GM21717 (cell line): ENCODE measurements around the gene HOXB8.

ENCODE experiments used
- ATAC-seq: cut with Tn5 transposase; IDR thresholded peaks from one replicate; pipeline ENCODE4 v1.9.1; 2021; ENCODE audit warnings: mild to moderate bottlenecking, moderate library complexity; ENCODE audit not compliant: unreplicated experiment

The HOXB8 gene

DNA sequence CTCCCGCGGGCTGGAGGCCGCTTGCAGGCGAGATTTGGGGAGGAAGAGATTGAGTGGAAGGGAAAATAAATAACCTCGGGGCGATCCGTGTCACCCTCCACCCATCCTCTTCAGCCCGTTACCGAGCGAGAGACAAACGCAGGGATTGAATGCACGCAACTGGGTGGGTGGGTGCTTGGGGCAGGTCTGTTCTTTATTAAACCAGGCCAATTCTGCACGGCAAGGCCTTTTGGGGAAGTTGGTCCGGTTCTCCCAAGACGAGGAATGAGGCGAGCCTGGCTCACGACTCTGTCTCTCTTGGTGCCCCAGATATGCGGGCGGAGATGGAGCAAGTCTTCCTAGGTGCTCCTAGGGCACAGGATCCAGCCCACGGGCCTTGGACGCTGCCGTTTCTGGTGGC is 3.9 kb downstream of the HOXB8 start:
- ATAC-seq, result no peak

DNA sequence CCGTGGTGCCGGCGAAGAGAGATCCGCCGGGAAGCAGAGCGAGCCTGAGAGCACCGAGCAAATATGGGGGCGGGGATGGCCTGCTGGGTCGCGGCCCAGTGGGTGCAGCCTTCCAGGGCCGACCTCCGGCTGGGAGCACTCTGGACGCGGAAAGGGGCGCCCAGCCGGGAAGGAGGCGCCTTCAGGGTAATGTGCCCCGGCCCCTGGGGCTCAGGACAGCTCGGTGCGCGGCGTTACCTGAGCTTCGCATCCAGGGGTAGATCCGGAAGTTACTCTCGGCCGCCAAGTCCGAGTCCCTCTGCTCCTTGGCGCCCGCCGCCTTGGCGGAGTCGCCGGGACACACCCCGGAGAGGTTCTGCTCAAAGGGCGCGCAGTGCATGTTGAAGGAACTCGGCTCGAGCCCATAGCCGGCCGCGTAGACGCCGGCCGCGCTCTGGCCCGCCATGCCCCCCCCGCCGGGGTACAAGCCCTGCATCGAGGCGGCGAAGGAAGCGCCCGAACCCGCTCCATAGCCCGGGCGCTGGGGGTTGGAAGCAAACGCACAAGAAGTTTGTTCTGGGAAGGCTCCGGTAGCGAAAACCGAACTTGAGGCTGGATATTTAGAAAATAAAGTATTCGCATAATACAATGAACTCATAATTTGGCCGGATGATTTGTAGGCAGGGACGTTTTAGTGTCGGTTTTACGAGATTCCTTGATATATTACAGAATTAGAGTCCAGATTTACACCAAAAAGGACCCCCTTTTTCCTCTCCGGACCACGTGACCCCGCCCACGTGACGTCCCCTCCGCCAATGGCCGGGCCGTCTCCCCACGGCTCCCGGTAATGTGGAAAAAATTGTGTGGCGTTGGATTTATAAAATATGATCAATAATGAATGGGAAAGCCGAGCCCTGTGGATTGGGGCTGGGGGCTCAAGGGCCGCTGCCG is 4.5 kb downstream of the HOXB8 start, which contains the start of gene HOXB7:
Gene HOXB7, minus strand, starts transcription at position 736 of the 930 bp plus-strand sequence. Its CDS starts 99 bp downstream, at position 637.
- ATAC-seq, result no peak

DNA sequence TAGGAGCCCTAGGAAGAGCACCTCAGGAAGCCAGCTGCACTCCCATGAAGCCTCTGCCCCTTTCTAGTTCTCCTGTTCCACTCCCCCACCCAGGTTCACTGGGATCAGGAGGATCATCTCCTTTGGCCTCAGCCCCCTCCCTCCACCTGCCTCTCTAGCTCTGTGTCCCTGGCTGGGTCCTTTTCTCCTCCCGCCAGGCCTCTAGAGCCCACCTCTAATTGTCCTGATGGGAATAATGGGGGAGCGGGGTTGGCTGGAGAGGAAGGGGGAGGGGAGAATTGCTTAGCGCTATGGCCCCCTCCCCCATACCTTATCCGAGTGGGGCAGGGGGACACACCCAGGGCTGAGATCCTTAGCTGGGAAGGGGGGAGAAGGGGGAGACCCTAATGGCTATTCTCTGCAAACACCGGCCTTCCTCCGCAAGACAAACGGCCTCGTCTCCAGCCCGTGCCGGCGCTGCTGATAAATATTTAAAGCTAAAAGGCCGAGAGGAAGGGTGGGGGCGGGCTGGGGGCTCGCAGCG is 5.3 kb downstream of the HOXB8 start:
- ATAC-seq, result no peak

DNA sequence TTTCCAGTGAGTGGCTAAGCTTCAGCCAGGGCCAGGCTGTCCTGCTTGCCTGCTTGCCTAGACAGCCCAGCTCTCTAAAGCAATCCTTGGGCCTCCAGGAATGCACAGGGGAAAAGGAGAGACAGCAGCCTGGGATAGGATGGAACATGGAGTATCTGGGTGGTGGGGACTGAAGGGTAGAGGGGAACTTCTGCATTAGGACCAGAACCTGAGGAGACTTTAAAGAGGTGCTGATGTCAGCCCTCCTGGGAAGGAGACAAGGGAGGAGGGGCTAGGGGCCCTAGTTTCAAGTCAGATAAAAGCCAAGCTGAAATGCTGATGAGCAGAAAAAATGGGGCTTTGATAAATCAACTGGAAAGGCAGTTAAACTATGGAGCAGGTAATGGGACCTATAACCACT is 6.1 kb downstream of the HOXB8 start:
- ATAC-seq, result no peak

DNA sequence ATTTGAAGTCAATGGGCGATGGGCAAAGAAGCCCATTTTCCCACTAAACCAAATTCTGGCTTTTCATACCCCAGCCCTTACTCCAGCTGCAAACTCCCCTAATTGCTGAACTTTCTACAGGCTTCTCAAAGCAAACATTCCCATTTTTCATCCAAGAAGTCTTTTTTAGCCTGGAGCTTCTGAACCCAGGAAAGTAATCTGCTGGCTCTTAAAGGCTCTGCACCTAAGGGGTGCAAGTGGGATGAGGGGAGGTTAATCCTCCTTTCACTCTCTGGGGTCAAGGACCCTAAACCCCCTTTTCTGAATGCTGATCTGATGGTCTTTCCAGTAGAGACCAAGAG is 6.6 kb downstream of the HOXB8 start:
- ATAC-seq, result no peak

DNA sequence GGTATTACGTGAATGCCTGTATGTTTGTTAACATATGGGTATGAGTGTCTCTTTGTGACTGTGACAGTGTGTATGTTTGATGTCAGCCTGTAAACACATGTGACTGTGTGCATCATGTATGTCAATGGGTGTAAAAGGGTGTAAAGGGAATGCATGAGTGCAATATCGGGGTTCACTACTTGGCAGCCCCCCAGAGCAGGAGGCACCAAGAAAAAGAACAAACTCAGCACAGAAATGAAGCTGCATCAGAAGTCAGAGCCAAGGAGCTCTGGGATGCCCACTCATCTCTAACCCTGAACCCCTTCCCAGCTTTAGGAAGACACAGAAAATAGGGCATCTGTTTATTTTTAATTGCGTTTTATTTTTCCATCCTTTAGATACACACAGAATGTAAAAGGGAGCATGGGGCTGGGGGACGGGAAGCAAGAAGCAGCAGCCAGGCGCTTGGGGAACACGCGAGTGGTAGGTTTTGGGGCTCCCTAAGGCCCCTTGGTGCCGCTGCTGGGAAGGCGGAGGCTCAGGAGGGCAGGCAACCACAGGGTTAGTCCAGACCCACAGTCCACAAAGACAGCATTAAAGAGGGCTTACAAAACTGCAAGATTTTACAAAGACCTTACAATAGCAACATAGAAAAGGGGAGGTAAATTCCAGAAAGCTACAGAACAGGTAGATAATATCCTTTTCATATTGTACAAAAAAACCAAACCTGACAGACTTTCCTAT is 8.0 kb downstream of the HOXB8 start:
- ATAC-seq, result no peak

DNA sequence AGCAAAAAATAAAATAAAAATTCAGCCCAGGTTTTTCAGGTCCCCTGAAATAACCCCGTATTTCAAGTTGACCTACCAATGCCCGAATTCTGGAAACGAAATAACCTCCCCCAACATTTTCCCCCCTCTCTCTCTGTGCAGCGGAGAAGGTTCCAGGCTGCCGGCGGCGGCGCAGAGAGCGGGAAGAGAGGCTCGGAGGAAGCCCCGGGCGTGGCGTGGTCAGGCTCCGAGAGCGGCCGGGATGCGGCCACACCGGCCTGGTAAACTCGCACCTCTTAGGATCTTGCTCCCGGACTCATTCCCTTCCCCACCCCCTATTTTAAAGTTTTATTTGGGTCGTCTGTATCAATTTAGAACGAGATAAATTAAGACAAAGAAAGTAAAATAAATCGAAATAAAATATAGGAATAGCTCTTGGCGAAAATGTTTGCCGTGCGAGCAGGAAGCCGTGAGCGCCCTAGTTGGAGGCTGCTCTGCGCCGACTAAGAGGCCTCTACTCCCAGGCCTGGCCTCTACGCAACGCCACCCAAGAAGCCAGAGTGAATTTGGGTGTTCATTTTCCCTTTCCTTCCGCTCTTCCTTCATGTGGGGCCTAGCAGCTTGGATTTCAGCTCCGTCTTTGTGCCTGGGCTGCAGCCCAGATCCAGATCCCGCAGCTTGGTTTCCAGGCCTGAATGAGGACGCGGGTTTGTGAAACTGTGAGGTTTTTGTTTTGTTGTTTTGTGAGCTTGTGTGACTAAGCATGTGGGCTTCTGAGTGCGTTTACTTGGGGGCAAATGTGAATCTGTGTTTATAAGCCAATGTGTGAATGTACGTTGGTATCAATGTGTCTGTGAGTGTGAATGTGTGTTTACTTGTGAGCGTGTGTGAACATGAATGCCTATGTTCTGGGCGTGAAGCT is 8.9 kb downstream of the HOXB8 start:
- ATAC-seq, result no peak

DNA sequence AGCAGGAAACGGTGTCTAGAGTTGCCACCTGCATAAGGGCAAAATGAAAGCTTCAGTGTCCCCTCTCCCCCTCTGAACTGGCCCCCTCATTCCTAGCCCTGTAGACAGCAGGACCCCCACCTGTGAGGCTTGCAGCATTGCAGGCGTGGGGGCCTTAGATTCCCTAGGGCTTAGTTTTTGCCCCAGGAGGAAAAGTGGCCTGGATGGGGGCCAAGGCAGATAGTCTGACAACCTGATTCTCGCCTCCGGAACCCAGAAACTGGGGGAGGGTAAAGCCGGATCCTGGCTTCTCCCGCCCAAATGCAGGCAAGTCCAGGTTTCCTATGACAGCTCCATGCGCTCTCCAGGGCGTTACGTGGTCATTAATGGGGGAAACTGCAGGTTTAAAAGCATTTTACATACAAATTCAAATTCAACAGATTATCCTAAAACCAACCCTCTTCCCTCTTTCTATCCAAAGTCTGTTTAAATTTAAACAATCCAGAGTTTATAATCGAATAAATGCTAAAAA is 9.6 kb downstream of the HOXB8 start:
- no peak for ATAC-seq

DNA sequence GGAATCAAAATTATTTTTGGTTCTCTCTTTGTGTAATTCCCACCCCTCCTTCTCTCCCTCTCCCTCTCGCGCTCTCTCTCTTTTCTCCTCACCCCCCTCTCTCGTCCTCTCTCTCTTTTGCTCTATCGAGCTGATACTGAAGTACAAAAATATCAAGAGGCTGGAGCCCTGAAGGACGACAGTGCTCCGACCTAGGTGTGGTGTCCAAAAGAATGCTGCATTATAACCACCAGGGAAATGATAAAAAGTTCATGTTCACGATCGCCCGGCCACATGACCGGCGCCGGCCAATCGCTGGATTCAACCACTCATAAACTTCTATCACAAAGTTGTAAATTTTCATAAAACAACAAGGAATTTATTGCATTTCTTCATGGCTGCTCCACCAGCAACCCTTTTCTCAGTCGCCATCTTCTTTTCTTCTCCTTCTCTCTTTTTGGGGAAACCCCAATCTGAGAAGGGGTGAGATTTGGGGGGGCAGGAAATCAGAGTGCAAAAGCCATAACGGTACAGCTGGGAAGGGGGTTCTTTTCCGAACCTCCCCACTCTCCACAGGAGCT is 10.2 kb downstream of the HOXB8 start, which contains the start of gene HOXB6:
Gene HOXB6, minus strand, starts transcription at position 217 of the 560 bp plus-strand sequence. CDS start 6,836 bp downstream, outside the sequence.
- ATAC-seq, result no peak

DNA sequence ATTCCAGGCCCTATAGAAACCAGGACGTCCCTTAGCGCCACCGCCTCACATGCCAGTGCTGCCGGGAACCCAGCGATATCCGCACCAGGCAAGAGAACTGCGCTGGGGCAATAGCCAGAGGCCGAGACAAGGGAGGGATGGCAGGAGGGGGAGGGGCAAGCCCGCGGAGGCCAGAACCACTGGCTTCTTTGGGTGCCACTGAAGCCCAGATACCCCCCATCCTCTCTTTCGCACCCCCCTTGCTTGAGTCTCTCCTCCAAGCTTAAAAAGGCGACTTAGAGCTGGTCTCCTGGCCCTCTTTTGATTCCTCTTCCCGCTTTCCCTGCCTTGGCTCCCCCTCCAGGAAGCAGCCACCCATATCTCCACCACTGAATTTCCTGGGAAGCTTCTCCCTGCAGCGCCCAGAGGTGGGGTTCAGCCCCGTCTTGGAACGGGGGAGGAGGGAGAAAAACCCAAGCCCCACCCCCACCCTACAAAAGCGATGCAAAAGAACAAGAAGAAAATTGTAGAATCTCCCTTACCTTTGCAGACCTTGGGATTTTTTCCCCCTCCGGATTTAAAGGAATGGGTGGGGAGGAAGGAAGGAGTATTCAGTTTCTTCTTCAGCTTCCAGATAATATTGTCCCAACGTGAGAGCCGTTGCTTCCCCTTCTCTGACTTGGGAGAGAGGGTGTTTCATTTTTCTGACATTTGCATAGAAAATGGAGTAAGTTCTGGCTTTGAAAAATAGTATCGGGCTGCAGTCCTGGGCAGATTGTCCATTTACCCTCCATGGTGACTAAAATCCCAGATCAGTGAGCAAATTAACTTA is 10.9 kb downstream of the HOXB8 start:
- no peak for ATAC-seq

DNA sequence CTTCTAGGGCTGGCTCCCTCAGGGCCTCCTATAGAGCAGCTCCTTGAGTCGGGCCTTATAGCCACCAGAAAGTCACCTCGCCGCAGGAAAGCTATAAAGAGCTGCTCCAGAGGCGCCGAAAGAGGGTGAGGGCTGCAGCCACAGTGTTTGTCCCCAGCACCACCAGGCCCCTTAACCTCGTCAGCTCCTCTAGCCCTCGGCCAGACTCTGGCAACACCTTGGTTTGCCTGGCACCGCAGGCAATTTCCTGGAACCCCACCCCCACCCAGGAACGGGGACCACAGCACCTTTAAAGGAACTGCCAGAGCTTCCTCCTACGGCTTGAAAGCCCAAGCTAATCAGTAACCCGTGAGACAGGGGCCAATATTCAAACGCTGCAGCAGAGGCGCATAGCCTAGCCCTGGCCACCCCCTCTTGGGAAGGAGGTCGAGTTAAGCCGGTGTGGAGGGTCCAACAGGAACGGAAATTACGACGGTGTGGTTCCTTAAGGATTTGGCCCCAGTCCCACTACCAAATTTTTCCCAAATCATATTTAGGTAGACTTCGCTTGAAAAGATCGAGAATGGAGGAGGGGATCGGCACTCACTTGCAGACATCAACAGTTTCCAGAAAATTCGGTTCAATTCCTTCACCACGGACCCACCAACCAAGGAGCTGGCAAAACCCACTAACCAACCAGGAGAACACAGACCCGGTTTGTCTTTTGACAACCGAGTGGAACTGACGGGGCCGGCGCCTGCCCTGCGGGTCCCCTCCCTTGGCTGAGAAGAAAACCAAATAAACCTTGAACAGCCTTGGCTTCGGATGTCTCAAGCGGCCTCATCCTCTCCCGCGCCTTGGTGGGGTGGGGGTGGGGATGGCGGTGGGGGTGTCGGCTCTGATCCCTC is 13.3 kb downstream of the HOXB8 start:
- ATAC-seq, result no peak

DNA sequence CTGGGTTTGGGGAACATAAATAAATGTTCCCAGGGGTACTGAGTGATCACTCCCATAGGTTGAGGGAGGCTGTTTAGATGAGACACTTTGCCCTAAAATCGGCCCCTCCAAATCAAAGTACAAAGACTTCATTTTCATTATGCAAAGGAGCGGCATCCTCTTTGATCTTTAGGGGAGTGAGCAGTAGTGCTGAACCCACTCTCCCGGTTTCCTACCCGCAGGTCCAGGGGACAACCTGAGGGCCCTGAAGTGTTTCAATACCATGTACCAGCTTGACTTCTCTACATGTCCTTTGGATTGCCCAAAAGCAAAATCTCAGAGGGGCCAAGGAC is 13.9 kb downstream of the HOXB8 start:
- no peak for ATAC-seq

DNA sequence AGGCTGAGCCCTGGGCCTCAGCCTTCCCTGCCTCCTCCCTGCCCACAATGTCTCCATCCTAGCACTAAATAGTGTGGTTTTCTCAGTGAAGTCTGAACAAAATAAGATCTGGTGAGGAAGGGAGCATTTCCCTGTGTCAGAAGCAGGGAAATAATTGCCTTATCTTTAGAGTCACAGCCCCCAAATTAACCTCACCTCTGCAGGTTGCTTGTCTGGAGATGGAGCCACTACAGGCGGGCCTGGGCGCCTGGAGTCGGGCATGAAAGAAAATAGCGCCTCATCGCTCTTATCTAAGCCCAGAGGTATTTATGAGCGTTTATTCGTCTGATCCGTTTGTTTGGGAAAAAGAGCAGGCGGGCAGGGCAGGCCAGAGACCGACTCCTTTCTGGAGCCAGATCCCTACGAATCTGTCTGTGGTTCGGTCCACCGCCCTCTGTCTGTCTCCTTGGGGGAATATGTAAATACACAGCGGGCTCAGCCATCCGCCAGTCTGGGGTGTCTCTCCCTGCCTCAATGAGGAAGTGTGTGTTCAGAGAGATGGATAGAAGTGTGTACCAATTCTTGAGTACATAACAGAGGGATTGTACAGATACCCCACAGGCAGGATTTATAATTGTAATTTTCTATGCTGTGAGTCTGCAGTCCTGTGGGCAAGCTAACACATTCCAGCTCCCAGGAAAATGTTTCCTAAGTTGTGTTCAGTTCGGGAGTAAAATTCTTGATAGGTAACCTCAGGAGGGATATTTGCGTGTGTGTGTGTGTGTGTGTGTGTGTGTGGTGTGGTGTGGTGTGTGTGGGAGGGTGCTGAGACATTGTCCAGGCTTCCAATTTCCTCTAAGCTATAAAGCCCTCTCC is 14.6 kb downstream of the HOXB8 start:
- no peak for ATAC-seq

DNA sequence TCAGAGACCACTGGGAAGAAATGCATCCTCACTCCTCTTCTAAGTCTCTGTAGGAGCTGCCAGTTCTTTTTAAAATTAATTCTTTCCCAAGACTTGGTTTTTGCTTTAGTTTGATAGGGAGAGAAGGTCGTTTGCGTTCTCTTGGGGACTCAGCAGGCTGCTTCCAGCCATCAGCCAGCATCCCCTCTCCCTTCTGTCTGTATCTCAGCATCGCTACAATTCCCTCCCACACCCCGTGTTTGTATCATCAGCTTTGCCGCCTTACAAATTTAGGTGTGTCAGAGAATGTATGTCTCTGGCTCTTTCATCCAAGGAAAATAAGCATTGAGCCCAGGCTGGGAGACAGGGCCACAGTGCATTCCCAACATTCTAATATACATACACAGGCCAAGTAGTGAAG is 15.7 kb downstream of the HOXB8 start:
- ATAC-seq, result no peak

DNA sequence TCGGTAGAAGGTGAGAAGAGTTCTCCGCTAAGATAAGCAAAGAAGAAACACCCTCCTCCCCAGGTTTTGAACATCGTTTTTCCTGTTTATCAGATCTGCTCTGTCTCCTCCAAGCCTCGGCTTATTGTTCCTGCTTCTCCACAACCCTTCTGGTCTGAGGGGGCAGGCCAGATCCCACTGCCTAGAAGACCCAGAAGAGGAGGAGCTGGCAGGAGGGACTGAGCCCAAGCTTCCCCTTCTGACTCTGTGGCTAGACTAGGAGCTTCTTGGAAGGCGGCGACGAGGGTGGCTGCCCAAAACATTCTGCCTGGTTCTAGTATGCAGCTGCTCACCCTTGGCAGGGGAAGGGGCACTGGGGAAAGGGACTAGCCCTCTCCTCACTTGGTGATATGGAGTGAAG is 16.4 kb downstream of the HOXB8 start:
- ATAC-seq, result no peak

DNA sequence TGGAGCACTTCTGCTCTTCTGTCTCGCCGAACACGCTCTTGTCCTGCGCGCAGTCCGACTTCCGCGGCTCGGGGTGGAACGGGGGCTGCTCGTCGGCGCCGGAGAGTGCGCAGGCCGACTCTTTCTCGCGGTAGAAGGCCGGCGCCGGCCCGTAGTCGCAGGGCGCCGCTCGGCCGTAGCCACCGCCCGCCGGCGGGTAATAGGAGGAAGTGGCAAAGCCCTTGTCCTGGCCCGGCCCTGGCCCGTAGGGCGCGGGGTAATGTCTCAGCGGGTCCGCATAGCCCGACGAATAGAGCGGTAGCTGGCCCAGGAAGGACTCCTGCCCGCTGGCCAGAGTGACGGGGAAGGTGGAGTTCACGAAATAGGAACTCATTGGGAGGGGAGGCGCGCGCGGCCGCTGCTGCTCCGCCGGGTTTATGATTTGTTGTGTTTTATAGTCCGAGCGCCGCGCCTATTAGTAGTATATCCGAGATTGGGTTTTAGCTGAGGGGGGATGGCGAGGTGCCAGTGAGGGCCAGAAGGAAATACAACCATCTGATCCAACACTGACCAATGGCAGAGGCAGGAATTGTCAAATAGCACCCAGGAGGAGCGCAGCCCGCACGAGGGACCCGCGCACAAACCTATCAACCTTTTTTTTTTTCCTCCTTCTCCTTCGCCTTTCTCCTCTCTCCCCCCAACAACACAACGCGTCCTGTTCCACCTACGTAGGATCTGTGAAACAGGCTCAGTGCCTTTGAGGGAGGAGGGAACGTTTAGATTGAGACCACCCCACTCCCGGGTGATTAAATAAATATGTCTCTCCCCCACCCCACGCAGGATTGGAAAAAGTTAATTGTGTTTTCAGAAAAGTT is 17.1 kb downstream of the HOXB8 start:
- ATAC-seq, result no peak

DNA sequence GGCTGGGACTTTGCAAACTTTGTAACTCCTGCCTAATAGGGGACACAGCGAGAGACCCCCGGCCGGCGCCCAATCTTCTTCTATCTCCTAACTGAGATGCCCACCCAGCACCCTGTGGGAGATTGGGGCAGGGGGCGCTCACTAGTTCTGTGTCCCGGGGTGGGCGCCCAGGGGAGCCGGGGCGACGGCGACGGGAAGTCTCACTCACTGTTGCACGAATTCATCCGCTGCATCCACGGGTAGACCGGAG is 17.6 kb downstream of the HOXB8 start:
- ATAC-seq, result no peak
